SW480 (cell line): Measurements from ENCODE around the gene PHKB.
"Not testable (repeated sequence)": the region's sequence is repeated elsewhere in the genome, so short reads cannot be mapped to it uniquely, and the experiment has no call there.

Experiments
- DNase-seq: peaks from one replicate; pipeline ENCODE4 v3.0.0-alpha.2; 2016; ENCODE audit warnings: low spot score

Gene PHKB

GRCh38 chr16:47625115-47625567 lies 164.0 kb downstream of the PHKB start:
- DNase-seq = no peak

DNA sequence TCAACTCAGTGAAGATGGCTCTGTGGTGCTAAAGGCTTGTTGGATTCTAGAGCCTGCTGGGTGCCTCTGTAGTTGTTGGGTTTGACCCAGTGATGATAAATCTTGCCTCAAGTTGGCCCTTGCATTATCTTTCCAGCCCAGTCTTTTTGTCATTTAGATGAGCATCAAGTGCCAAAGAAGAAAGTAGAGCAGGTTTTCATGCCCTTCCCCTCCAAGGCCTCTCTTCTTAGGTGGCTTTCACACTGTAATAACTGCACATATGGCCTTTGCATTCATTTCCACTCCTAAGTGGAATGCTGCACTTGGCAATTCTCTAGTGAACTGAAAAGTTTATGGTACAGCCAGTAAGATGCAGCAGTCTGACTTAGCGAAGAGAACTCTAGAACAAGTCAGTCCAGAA lies 165.1 kb downstream of the PHKB start:
- DNase-seq = no peak

- DNase-seq = no peak
These were observed 166.0 kb downstream of the PHKB start for GRCh38 chr16:47627085-47627639.

GRCh38 chr16:47627721-47628120 lies 166.6 kb downstream of the PHKB start:
- DNase-seq = no peak

GRCh38 chr16:47631131-47631530 lies 170.0 kb downstream of the PHKB start:
- DNase-seq = no peak

DNA sequence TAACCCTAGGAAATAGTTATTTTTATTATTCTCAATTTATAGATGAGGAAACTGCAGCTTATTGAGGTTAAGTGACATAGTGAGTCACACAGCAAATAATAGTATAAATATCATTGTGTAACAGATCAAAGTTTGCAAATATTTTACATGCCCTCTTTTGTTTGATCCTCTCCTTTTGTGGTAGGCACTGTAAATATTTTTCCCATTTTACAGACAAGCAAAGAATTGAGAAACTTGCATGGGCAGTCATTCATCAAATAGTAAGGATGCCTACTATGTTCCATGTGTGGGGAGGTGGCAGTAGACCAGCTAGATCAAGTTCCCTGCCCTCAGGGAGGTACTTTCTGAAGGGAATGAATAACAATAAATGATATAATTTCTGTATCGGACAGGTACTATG lies 173.0 kb downstream of the PHKB start:
- DNase-seq = no peak

GRCh38 chr16:47634727-47635126 lies 173.6 kb downstream of the PHKB start:
- no peak for DNase-seq

DNA sequence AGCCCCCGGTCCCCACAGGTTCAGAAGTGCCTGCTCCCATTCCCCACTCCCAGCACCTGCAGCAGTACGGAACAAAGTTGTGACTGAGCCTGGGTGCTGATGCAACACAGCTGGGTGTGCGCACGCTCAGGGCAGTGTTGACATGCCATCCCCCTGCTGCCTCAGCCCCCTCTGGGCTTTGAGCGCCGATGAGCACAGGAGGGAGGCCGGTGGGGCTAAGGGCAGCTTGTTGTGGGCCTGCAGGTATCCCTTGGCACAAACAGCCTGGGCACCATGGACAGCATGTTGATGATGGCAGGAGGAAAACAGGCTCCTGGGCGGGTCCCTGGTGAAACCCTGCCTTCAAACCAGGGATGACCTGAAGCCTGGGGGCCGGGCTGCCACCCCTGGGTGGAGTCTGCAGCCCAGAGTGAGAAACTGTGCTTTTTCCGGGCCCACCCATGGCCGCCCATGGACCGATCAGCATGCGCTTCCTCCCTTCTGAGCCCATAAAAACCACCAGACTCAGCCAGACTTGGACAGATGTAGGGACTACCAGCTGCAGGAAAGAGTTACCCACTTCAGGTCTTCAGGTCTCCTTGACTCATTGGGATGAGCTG lies 175.5 kb downstream of the PHKB start:
- no peak for DNase-seq

- no peak for DNase-seq
These were observed 177.0 kb downstream of the PHKB start for GRCh38 chr16:47638175-47638574.

DNA sequence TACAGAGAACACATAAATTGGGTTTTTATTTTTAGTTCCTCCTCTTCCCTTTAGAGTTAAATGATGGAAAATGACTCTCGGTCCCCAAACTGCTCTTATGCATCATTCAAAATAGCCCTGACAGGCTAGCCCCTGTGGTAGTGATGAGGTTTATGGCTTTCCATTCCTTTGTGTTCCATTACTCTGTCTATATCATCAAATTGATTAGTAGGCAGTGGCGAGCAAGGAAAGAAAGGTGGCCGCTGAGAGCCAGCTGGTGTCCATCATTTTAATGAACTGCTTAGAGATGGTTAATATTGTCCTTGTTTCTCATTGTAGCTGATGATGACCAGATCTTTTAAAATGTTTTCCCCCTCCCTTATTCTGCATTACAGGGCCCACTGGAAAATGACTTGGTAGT lies 179.5 kb downstream of the PHKB start:
- DNase-seq = no peak

GRCh38 chr16:47643323-47644000 lies 182.3 kb downstream of the PHKB start:
- no peak for DNase-seq

DNA sequence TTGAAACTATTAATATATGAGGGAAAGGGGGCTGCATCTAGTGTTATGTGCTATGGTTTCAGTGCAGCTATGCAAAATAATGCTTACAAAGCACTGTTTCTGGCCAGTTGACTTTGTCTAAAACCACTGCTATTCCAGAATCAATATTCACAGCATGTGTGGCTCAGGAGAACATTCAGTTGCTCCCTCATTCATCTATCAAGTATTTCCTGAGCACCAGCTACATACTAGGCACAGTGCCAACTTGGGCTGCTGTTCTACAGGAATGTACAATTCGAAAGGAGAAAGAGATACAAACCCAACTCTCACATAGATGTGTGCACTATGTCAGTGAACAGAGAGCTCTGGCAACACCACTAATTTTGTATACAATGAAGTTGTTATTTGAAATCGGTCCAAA lies 183.0 kb downstream of the PHKB start:
- no peak for DNase-seq

DNA sequence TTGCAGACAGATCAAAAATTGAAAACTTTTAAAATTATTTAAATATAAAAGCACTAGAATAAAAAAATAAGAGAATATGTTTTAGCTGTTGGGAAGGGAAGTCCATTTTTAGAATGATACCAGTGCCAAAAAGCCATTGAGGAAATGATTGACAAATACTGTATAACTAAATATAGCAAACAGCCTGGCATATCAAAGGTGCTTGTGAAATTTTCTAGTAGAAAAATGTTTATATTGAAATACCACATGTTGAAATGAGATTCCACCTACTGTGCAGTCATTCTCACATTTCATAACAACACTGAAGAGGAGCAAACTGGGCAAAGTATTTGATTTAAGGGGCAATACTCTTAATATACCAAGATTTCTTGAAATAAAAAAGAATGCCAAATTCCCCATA lies 183.5 kb downstream of the PHKB start:
- no peak for DNase-seq

DNA sequence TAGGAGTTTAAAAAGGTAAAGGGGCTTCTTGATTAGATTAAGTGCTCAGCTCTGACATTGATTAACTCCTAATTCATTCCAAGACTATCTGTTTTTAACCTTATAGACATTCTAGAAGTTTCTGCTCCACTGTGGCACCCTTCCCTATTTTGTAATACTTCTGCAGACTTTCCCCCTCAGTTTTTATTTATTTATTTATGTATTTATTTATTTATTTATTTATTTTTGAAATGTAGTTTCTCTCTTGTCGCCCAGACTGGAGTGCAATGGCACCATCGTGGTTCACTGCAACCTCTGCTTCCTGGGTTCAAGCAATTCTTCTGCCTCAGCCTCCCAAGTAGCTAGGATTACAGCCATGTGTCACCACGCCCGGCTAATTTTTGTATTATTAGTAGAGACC lies 185.8 kb downstream of the PHKB start:
- no peak for DNase-seq

DNA sequence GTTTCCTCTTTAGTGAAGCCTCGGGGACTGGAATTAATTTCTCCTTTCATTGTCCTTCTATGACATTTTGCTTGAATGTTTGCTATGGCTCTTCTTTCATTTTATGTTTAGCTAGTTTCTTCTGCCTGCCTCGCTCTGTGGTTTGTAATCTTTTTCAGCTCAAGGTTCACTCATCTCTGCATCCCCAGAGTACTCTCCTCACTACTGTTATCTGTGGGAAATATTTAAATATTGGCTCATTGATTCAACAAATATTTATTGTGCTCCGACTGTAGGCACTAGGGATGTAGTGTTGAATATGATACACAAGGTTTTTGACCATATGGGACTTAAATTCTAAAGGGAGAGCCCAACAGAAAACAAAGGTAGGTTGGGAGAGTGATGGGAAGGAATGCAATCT lies 195.9 kb downstream of the PHKB start:
- DNase-seq = no peak

- no peak for DNase-seq
These were observed 196.8 kb downstream of the PHKB start for GRCh38 chr16:47657977-47658376.

DNA sequence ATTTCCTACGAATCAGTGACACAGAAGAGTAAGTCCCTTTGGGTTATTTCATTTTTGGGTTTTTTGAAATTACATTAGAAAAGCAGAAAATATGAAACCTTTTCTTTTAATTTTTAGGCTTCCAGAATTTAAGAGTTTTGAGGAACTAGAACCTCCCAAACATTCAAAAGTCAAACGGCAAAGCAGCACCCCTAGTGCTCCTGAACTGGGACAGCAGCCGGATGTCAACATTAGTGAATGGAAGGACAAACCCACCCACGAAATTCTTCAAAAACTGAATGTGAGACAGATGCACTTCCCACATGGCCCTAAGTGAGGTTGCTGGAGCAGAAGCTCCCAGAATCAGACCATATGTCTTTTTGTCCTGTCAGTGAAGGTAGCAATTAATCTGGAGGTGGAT lies 199.4 kb downstream of the PHKB start:
- DNase-seq = no peak

DNA sequence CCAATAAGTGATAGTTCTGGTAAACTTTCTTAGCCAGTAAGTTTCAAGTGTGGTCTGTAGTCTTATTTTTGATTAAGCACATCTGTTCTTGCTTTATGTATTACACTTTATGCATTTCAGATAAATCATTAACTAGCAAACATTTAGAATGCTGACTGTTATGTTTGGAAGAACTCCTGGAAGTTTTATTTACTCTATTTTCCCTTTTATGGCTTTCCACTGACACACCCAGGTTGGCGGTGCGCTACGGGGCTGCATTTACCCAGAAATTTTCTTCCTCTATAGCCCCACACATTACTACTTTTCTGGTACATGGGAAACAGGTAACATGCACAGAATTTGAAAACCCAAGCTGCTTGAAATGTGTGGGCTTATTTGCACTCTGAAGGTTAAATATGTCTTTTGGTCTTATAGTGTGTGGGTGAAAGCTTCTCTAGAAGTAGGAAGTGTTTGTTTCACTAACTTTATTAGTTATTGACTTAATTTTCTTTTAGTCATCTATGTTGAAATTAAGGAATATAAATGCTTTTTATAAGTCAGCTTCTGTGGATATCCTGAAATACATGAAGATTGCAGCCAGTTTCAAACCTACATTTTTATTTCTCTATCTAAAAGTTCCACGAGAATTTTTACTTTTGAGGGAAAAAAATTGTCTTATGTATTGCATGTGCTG lies 203.7 kb downstream of the PHKB start:
- DNase-seq = peak; percentile 39

DNA sequence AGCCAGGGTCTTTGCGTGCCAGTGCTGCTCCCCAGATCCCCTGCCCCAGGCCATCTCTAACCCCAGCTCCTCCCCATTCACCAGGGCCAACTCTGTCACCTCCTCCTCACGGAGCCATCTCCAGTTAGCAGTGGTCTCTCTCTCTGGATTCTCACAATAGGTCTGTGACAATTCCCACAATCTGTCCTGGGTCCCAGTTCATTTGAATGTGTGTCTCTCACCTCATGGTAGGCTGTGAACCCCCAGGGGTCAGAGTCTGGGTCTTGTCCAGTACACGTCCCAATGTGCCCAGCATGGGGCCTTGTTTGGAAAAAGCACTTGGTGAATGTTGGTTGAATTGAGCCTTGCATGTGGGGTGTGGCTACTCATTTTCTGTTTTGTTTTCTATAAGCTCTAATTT lies 205.3 kb downstream of the PHKB start:
- DNase-seq = no peak

GRCh38 chr16:47667956-47668355 lies 206.8 kb downstream of the PHKB start:
- no peak for DNase-seq

- no peak for DNase-seq
These were observed 211.3 kb downstream of the PHKB start for GRCh38 chr16:47672475-47672874.

DNA sequence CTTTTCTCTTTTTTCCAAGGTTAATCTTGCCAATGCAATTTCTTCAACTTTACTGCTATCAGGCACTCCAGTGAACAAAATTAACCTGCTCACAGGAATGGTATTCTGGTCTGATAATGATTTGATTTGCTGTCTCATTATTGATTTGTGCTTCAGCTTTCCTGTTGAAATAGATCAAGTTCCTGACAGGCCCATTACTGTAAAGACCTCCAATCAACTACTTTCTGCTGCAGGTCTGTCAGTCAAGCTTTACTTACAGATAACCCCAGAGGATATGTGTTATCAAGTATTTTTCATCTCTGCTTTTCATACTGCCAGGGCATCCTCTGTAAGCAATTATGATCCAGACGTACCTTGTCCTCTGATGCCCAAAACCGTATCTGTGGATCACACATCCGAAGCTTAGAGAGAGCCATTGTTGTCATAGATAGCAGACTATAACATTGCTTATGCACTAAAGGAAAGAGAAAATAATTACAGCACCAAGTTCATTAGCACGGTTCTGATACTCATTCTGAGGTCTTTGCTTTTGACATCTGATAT lies 215.6 kb downstream of the PHKB start:
- DNase-seq = no peak

- not testable (repeated sequence) for DNase-seq
These were observed 220.4 kb downstream of the PHKB start for GRCh38 chr16:47681571-47681970.
